GM19193 (cell line): ENCODE results near the gene SPINT2.

Experiments used
- POLR2A ChIP-seq: IDR thresholded peaks from 4 replicates; pipeline ENCODE4 v1.6.1; 2011; ENCODE audit not compliant: insufficient read depth, insufficient read length; ENCODE audit errors: extremely low read depth

SPINT2 gene

GRCh38 chr19:38253788-38254187, 10.6 kb upstream of the SPINT2 start:
- no peak for TF ChIP-seq POLR2A

- no peak for TF ChIP-seq POLR2A
Observed at GRCh38 chr19:38255383-38256014, 8.9 kb upstream of the SPINT2 start.

GRCh38 chr19:38262585-38263268, 1.6 kb upstream of the SPINT2 start:
- TF ChIP-seq POLR2A = no peak

GRCh38 chr19:38263689-38264485, 486 bp upstream of the SPINT2 start:
- TF ChIP-seq POLR2A = no peak

GRCh38 chr19:38265213-38265861, 964 bp downstream of the SPINT2 start:
- TF ChIP-seq POLR2A = no peak

- TF ChIP-seq POLR2A = no peak
Observed at GRCh38 chr19:38265921-38266429, 1.6 kb downstream of the SPINT2 start.

GRCh38 chr19:38266981-38267597, 2.7 kb downstream of the SPINT2 start:
- no peak for TF ChIP-seq POLR2A

- no peak for TF ChIP-seq POLR2A
Observed at GRCh38 chr19:38267761-38268483, 3.5 kb downstream of the SPINT2 start.

GRCh38 chr19:38268539-38268938, 4.2 kb downstream of the SPINT2 start:
- no peak for TF ChIP-seq POLR2A

- TF ChIP-seq POLR2A = no peak
Observed at GRCh38 chr19:38270587-38271167, 6.3 kb downstream of the SPINT2 start.

- no peak for TF ChIP-seq POLR2A
Observed at GRCh38 chr19:38273499-38273898, 9.1 kb downstream of the SPINT2 start.

- no peak for TF ChIP-seq POLR2A
Observed at GRCh38 chr19:38274739-38275138, 10.4 kb downstream of the SPINT2 start.

GRCh38 chr19:38276942-38277517, 12.7 kb downstream of the SPINT2 start:
- no peak for TF ChIP-seq POLR2A
